Adrenal gland (tissue), 12 donors: Measurements from ENCODE around the gene TBX3. TPM values are rescaled to one million over a fixed set of nuclear protein-coding genes. Genes with fewer than 3 reads are reported as not detected.

Source experiments
- DNase-seq, 7 donors: peaks; one replicate each; pipeline ENCODE4 v3.0.0-alpha.2; 2019 to 2020
- H3K27ac ChIP-seq, 5 donors: fragments of 200-600 bp; sonication (generic) in 4 of 5; 1 replicate in 3 of 5; 2 replicates in 2 of 5; pipeline versions ENCODE4 v1.5.1 to v1.8.0; 2016 to 2020; ENCODE audit warnings: mild to moderate bottlenecking in 1 of 5
- H3K27me3 ChIP-seq: fragments of 200-600 bp; 2 replicates; pipeline ENCODE4 v1.8.0; 2021
- H3K36me3 ChIP-seq, 2 donors: fragments of 200-600 bp; replicated peaks in 1 of 2; 1 replicate in 1 of 2; 2 replicates in 1 of 2; pipeline versions ENCODE4 v1.5.1 to v1.8.0; 2018 to 2022
- H3K4me1 ChIP-seq, 2 donors: fragments of 200-600 bp; replicated peaks in 1 of 2; 1 replicate in 1 of 2; 2 replicates in 1 of 2; pipeline versions ENCODE4 v1.5.1 to v1.8.0; 2018 to 2021
- H3K4me3 ChIP-seq, 4 donors: fragments of 200-600 bp; sonication (generic) in 3 of 4; one replicate each; pipeline ENCODE4 v1.5.1; 2016 to 2018
- H3K9me3 ChIP-seq, 3 donors: fragments of 200-600 bp; sonication (generic) in 1 of 3; replicated peaks in 1 of 3; 1 replicate in 2 of 3; 2 replicates in 1 of 3; pipeline versions ENCODE4 v1.5.1 to v1.8.0; 2016 to 2021
- CTCF ChIP-seq, 6 experiments: fragments of 450-650 bp in 4 of 6; fragments of 200-600 bp in 2 of 6; sonication (generic) in 1 of 6; IDR thresholded peaks; 1 replicate in 5 of 6; 2 replicates in 1 of 6; pipeline versions ENCODE4 v1.5.1 to v1.8.0; 2016 to 2021; ENCODE audit warnings: antibody characterized with exemption in 6 of 6, mild to moderate bottlenecking in 2 of 6, moderate library complexity in 1 of 6
- POLR2A ChIP-seq, 2 donors: fragments of 450-650 bp; IDR thresholded peaks; one replicate each; pipeline ENCODE4 v1.6.1; 2017; ENCODE audit warnings: antibody characterized with exemption in 2 of 2, mild to moderate bottlenecking in 2 of 2, moderate library complexity in 1 of 2
- WGBS, 4 donors: extraction: QIAGEN DNeasy Blood & Tissue Kit in 2 of 4; methylation state at CpG; one replicate each; pipeline versions ENCODE4 v1.1.5 to v1.1.7; 2013 to 2017; 5-methylcytosine and 5-hydroxymethylcytosine counted together
- intact Hi-C, 2 donors: fragments of 100-400 bp; cut with DNase I; formaldehyde crosslinking; loops; one replicate each; pipeline versions ENCODE4 v1.14.1 to v1.15.0; 2022 to 2023
- polyA plus RNA-seq, 3 donors: library from polyadenylated mRNA; stranded (reverse); fragments of 200-250 nt in 2 of 3; fragments of 350-450 nt in 1 of 3; fragmentation: Illumina TruSeq in 1 of 3; extraction: RNeasy Lipid Tissue Mini Kit (QIAGEN cat#74804) in 1 of 3; gene quantifications; one replicate each; pipeline ENCODE4 v1.2.3, GENCODE V29; 2013 to 2014
- total RNA-seq, 9 donors: library from RNA; depleted of rRNA in 4 of 9; stranded (reverse); fragments of >200 nt in 4 of 9; fragments of 120-200 nt in 1 of 9; fragmentation: NEBNext Ultra II Directional in 1 of 9; extraction: Animal tissue kit (Norgen Biotek cat#: 25700) in 1 of 9; gene quantifications; one replicate each; pipeline versions ENCODE4 v1.1.0 to v1.2.4, GENCODE V29; 2013 to 2023
- donor health status: healthy with polysubstance abuse.
- donor health status: Bipolar disorder and iron deficiency.
- donor health status: DM: yes; HTN: yes; CAD: no.
- donor health status: DM: no; HTN: no; CAD: no.
- donor health status: DM: no; HTN: no; CAD: no.
- donor health status: DM: yes; HTN: yes; CAD: no.

The TBX3 gene
- total and polyA plus RNA-seq, 12 donors, result 156 to 602 (median 354) TPM

- DNase-seq, result peak in 6 of 7 donors; percentile 55 to 70 (median 62)
- Histone ChIP-seq H3K9me3 (no peaks in the 10 kb centered on the region), H3K36me3 (peaks cover 0 to 79% of the 10 kb centered on the region in 2 donors), H3K27me3 (no peaks in the 10 kb centered on the region), H3K27ac (peak overlapping the region; percentile 73 to 99 (median 93)), H3K4me3 (peak overlapping the region in 3 of 4 donors; percentile 12 to 74 (median 22)), H3K4me1 (peaks cover 68 to 76% of the 10 kb centered on the region in 2 donors)
- TF ChIP-seq POLR2A (IDR thresholded peaks at IDR 0.05), result peak; percentile 15 to 28
- peak in 1 of 6 experiments; percentile 15 for TF ChIP-seq CTCF (IDR thresholded peaks at IDR 0.05)
- intact Hi-C loops, result no loop called here
- 39 to 64% (median 44%) methylated on average over 26 to 70 of the region's 70 CpGs for WGBS, 4 donors
Measured at GRCh38 chr12:114674251-114675047, 9.5 kb downstream of the TBX3 start.

GRCh38 chr12:114673901-114674250 is 10.1 kb downstream of the TBX3 start:
- TF ChIP-seq POLR2A (IDR thresholded peaks at IDR 0.05) (no peak), CTCF (IDR thresholded peaks at IDR 0.05) (no peak)
- DNase-seq, result no peak
- peak overlapping the region; percentile 73 to 99 (median 93) for H3K27ac ChIP-seq
- intact Hi-C loops, result no loop called here
- peaks cover 68 to 75% of the 10 kb centered on the region in 2 donors for H3K4me1 ChIP-seq
- H3K36me3 ChIP-seq, result peaks cover 0 to 73% of the 10 kb centered on the region in 2 donors
- no peaks in the 10 kb centered on the region for H3K9me3 ChIP-seq
- 36 to 56% (median 44%) methylated on average over 12 of the region's 12 CpGs for WGBS, 4 donors
- H3K27me3 ChIP-seq, result no peaks in the 10 kb centered on the region
- peak overlapping the region in 2 of 4 donors; percentile 12 to 74 for H3K4me3 ChIP-seq

GRCh38 chr12:114673169-114673833 is 10.7 kb downstream of the TBX3 start:
- intact Hi-C loops, result no loop called here
- peak; percentile 58 to 81 (median 73) for DNase-seq
- Histone ChIP-seq H3K4me3 (peak overlapping the region in 2 of 4 donors; percentile 12 to 74), H3K4me1 (peaks cover 68 to 70% of the 10 kb centered on the region in 2 donors), H3K36me3 (peaks cover 0 to 67% of the 10 kb centered on the region in 2 donors), H3K9me3 (no peaks in the 10 kb centered on the region), H3K27me3 (no peaks in the 10 kb centered on the region), H3K27ac (peak overlapping the region; percentile 73 to 99 (median 93))
- WGBS, 4 donors, result 24 to 27% (median 26%) methylated on average over 7 to 10 of the region's 10 CpGs
- TF ChIP-seq POLR2A (IDR thresholded peaks at IDR 0.05) (peak; percentile 30 to 61), CTCF (IDR thresholded peaks at IDR 0.05) (no peak)

GRCh38 chr12:114672817-114673168 is 11.2 kb downstream of the TBX3 start:
- H3K4me3 ChIP-seq, result peak overlapping the region in 1 of 4 donors; percentile 74
- H3K4me1 ChIP-seq, result peaks cover 67 to 68% of the 10 kb centered on the region in 2 donors
- TF ChIP-seq CTCF (IDR thresholded peaks at IDR 0.05) (peak in 1 of 6 experiments; percentile 2), POLR2A (IDR thresholded peaks at IDR 0.05) (no peak)
- intact Hi-C loops, result no loop called here
- 29 to 42% (median 38%) methylated on average over 3 to 4 of the region's 4 CpGs for WGBS, 4 donors
- peak in 2 of 7 donors; percentile 46 to 51 for DNase-seq
- peaks cover 0 to 64% of the 10 kb centered on the region in 2 donors for H3K36me3 ChIP-seq
- peak overlapping the region; percentile 73 to 99 (median 93) for H3K27ac ChIP-seq
- no peaks in the 10 kb centered on the region for H3K9me3 ChIP-seq
- no peaks in the 10 kb centered on the region for H3K27me3 ChIP-seq
